Pancreas (tissue), 10 donors: ENCODE results near the gene CILP2. TPM values are rescaled to one million over a fixed set of nuclear protein-coding genes. Genes with fewer than 3 reads are reported as not detected.

Experiments
- ATAC-seq, 4 donors: fragments of 200-7000 bp; cut with Tn5 transposase; one replicate each; pipeline versions ENCODE4 v1.8.0 to v1.9.1; 2020; ENCODE audit warnings: mild to moderate bottlenecking in 4 of 4, moderate library complexity in 4 of 4
- DNase-seq, 6 donors: peaks; one replicate each; pipeline ENCODE4 v3.0.0-alpha.2; 2020
- FAIRE-seq: peaks from 2 replicates; lab custom pipeline; 2012; peaks lifted over from hg19 to GRCh38; lab: Jason Lieb, UNC
- H3K27ac ChIP-seq, 4 donors: fragments of 200-600 bp; sonication (generic); 1 replicate in 3 of 4; 2 replicates in 1 of 4; pipeline versions ENCODE4 v1.5.0 to v1.8.0; 2020
- H3K27me3 ChIP-seq, 4 donors: fragments of 200-600 bp; one replicate each; pipeline ENCODE4 v1.8.0; 2021
- H3K36me3 ChIP-seq, 3 donors: fragments of 200-600 bp; sonication (generic) in 1 of 3; one replicate each; pipeline versions ENCODE4 v1.5.0 to v1.8.0; 2020 to 2021
- H3K4me1 ChIP-seq, 3 donors: fragments of 200-600 bp; one replicate each; pipeline ENCODE4 v1.8.0; 2021
- H3K4me3 ChIP-seq, 4 donors: fragments of 200-600 bp; sonication (generic) in 2 of 4; one replicate each; pipeline versions ENCODE4 v1.5.0 to v1.8.0; 2020 to 2021
- H3K9me3 ChIP-seq, 4 donors: fragments of 200-600 bp; one replicate each; pipeline ENCODE4 v1.8.0; 2021
- WGBS, 2 donors: extraction: QIAGEN DNeasy Blood & Tissue Kit; methylation state at CpG; one replicate each; pipeline ENCODE4 v1.1.7; 2013; 5-methylcytosine and 5-hydroxymethylcytosine counted together
- intact Hi-C, 3 donors: fragments of 100-400 bp; cut with DNase I; formaldehyde crosslinking; loops; one replicate each; pipeline versions ENCODE4 v1.11.1 to v1.14.2; 2022
- polyA plus RNA-seq, 2 donors: library from polyadenylated mRNA; stranded (reverse); fragments of 200-250 nt; gene quantifications; one replicate each; pipeline ENCODE4 v1.2.3, GENCODE V29; 2013
- total RNA-seq, 6 donors: library from RNA; stranded (reverse); fragmentation: NEBNext Ultra II Directional in 4 of 6; extraction: Animal tissue kit (Norgen Biotek cat#: 25700) in 4 of 6; gene quantifications; one replicate each; pipeline versions ENCODE4 v1.2.1 to v1.2.4, GENCODE V29; 2021 to 2023
- TF ChIP-seq, protein P1 (sequence below), 4 donors: fragments of 200-600 bp; sonication (generic) in 3 of 4; IDR thresholded peaks; one replicate each; pipeline versions ENCODE4 v1.5.0 to v1.8.0; 2021; ENCODE audit warnings: antibody characterized with exemption in 4 of 4
- donor health status: healthy with polysubstance abuse.
- donor health status: DM: no; HTN: no; CAD: no; lungs with moderate emphysema.
- donor health status: DM: no; HTN: no; CAD: no.
- donor health status: control.
- donor health status: control.
- donor health status: Bipolar disorder and iron deficiency.
- donor health status: DM: yes; HTN: yes; CAD: no.
- donor health status: DM: no; HTN: no; CAD: no.
- donor health status: DM: no; HTN: no; CAD: no.
- donor health status: DM: yes; HTN: yes; CAD: no.

CILP2 gene
- total and polyA plus RNA-seq, 8 donors = 0.12 to 1.4 TPM; not detected in 6

DNA sequence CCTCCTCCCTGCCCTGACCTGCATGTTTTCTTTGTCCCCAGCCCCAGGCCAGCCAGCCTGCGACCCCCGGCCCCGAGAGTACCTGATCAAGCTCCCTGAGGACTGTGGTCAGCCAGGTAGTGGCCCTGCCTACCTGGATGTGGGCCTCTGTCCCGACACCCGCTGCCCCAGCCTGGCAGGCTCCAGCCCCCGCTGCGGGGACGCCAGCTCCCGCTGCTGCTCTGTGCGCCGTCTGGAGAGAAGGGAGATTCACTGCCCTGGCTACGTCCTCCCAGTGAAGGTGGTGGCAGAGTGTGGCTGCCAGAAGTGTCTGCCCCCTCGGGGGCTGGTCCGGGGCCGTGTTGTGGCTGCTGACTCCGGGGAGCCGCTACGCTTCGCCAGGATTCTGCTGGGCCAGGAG is 5.6 kb downstream of the CILP2 start:
- 71 to 87% methylated on average over 19 of the region's 19 CpGs for WGBS, 2 donors
- peak in 2 of 6 donors; percentile 29 to 53 for DNase-seq

DNA sequence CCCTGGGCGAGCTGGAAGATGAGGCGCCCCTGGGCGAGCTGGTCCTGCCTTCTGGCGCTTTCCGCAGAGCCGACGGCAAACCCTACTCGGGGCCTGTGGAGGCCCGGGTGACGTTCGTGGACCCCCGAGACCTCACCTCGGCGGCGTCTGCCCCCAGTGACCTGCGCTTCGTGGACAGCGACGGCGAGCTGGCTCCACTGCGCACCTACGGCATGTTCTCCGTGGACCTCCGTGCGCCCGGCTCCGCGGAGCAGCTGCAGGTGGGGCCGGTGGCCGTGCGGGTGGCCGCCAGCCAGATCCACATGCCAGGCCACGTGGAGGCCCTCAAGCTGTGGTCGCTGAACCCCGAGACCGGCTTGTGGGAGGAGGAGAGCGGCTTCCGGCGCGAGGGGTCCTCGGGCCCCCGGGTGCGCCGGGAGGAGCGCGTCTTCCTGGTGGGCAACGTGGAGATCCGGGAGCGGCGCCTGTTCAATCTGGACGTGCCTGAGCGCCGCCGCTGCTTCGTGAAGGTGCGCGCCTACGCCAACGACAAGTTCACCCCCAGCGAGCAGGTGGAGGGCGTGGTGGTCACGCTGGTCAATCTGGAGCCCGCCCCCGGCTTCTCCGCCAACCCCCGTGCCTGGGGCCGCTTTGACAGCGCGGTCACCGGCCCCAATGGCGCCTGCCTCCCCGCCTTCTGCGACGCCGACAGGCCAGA is 6.3 kb downstream of the CILP2 start:
- FAIRE-seq (no peak), DNase-seq (peak in 1 of 6 donors; percentile 65)
- H3K27me3 ChIP-seq = peaks cover 0 to 14% (median 0%) of the 10 kb centered on the region in 4 donors

More for the DNA sequence above, 5.6 kb downstream of the CILP2 start:
- Histone ChIP-seq H3K27ac (no peak overlapping the region), H3K9me3 (no peaks in the 10 kb centered on the region), H3K4me1 (peaks cover 0 to 7% (median 0%) of the 10 kb centered on the region in 3 donors), H3K36me3 (no peaks in the 10 kb centered on the region), H3K4me3 (no peak overlapping the region), H3K27me3 (peaks cover 0 to 14% (median 0%) of the 10 kb centered on the region in 4 donors)
- TF ChIP-seq, protein P1, sequence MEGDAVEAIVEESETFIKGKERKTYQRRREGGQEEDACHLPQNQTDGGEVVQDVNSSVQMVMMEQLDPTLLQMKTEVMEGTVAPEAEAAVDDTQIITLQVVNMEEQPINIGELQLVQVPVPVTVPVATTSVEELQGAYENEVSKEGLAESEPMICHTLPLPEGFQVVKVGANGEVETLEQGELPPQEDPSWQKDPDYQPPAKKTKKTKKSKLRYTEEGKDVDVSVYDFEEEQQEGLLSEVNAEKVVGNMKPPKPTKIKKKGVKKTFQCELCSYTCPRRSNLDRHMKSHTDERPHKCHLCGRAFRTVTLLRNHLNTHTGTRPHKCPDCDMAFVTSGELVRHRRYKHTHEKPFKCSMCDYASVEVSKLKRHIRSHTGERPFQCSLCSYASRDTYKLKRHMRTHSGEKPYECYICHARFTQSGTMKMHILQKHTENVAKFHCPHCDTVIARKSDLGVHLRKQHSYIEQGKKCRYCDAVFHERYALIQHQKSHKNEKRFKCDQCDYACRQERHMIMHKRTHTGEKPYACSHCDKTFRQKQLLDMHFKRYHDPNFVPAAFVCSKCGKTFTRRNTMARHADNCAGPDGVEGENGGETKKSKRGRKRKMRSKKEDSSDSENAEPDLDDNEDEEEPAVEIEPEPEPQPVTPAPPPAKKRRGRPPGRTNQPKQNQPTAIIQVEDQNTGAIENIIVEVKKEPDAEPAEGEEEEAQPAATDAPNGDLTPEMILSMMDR (IDR thresholded peaks at IDR 0.05) = no peak
- intact Hi-C loops = loop anchor here in 2 of 3 donors (10.0 kb wide), 2 partner anchors 91 to 401 kb away; no protein-coding TSS in a partner anchor
- no peak for FAIRE-seq
- ATAC-seq = no peak

DNA sequence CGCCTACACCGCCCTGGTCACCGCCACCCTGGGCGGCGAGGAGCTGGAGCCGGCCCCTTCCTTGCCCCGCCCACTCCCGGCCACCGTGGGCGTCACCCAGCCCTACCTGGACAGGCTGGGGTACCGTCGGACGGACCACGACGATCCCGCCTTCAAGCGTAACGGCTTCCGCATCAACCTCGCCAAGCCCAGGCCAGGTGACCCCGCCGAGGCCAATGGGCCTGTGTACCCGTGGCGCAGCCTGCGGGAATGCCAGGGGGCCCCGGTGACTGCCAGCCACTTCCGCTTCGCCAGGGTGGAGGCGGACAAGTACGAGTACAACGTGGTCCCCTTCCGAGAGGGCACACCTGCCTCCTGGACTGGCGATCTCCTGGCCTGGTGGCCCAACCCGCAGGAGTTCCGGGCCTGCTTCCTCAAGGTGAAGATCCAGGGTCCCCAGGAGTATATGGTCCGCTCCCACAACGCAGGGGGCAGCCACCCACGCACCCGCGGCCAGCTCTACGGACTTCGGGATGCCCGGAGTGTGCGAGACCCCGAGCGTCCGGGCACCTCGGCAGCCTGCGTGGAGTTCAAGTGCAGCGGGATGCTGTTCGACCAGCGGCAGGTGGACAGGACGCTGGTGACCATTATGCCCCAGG is 7.0 kb downstream of the CILP2 start:
- TF ChIP-seq, protein P1 (IDR thresholded peaks at IDR 0.05) = no peak
- WGBS, 2 donors = 81 to 82% methylated on average over 50 to 53 of the region's 53 CpGs
- Histone ChIP-seq H3K4me1 (peaks cover 0 to 6% (median 0%) of the 10 kb centered on the region in 3 donors), H3K27me3 (peaks cover 0 to 9% (median 0%) of the 10 kb centered on the region in 4 donors), H3K4me3 (no peak overlapping the region), H3K27ac (no peak overlapping the region), H3K36me3 (no peaks in the 10 kb centered on the region), H3K9me3 (no peaks in the 10 kb centered on the region)
- FAIRE-seq (no peak), DNase-seq (peak in 2 of 6 donors; percentile 48 to 72), ATAC-seq (no peak)
- intact Hi-C loops = loop anchor here in 2 of 3 donors (10.0 kb wide), 2 partner anchors 90 to 400 kb away; no protein-coding TSS in a partner anchor

More for the DNA sequence above, 6.3 kb downstream of the CILP2 start:
- no peak overlapping the region for H3K27ac ChIP-seq
- no peak overlapping the region for H3K4me3 ChIP-seq
- TF ChIP-seq, protein P1 (IDR thresholded peaks at IDR 0.05) = no peak
- 75 to 84% methylated on average over 74 to 75 of the region's 75 CpGs for WGBS, 2 donors
- intact Hi-C loops = loop anchor here in 2 of 3 donors (10.0 kb wide), 2 partner anchors 90 to 400 kb away; no protein-coding TSS in a partner anchor
- peaks cover 0 to 6% (median 0%) of the 10 kb centered on the region in 3 donors for H3K4me1 ChIP-seq
- H3K36me3 ChIP-seq = no peaks in the 10 kb centered on the region
- ATAC-seq = no peak
- no peaks in the 10 kb centered on the region for H3K9me3 ChIP-seq

DNA sequence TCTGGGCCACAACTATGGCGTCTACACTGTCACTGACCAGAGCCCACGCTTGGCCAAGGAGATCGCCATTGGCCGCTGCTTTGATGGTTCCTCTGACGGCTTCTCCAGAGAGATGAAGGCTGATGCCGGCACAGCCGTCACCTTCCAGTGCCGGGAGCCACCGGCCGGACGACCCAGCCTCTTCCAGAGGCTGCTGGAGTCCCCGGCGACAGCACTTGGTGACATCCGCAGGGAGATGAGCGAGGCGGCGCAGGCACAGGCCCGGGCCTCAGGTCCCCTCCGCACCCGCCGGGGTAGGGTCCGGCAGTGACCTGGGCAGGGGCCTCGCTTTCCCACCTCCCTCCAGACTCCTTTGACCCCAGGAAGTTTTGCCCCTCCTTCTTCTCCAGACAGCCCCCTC is 7.6 kb downstream of the CILP2 start:
- TF ChIP-seq, protein P1 (IDR thresholded peaks at IDR 0.05) = no peak

More for the DNA sequence above, 7.6 kb downstream of the CILP2 start:
- intact Hi-C loops = loop anchor here in 2 of 3 donors (10.0 kb wide), 2 partner anchors 89 to 399 kb away; no protein-coding TSS in a partner anchor
- no peaks in the 10 kb centered on the region for H3K9me3 ChIP-seq
- H3K36me3 ChIP-seq = no peaks in the 10 kb centered on the region
- WGBS, 2 donors = 81 to 88% methylated on average over 19 to 23 of the region's 23 CpGs
- peak in 1 of 6 donors; percentile 51 for DNase-seq
- peaks cover 0 to 3% (median 0%) of the 10 kb centered on the region in 3 donors for H3K4me1 ChIP-seq
- no peak for ATAC-seq
- FAIRE-seq = no peak
- H3K27me3 ChIP-seq = peaks cover 0 to 9% (median 0%) of the 10 kb centered on the region in 4 donors
- no peak overlapping the region for H3K27ac ChIP-seq
- H3K4me3 ChIP-seq = no peak overlapping the region
